Measurements from ENCODE around the gene NBEAL2.
"Not testable (repeated sequence)": the region's sequence is repeated elsewhere in the genome, so short reads cannot be mapped to it uniquely, and the experiment has no call there.

The NBEAL2 gene

GRCh38 chr3:46960835-46961234 is 18.6 kb upstream of the NBEAL2 start:
- Histone ChIP-seq H3K27me3 (replicated peaks; ENCODE audit: control insufficient read depth, insufficient read depth, low read length, poor library complexity, severe bottlenecking) (no peaks in the 10 kb centered on the region), H3K4me3 (ENCODE audit: insufficient read depth, low read depth, low read length, poor library complexity, severe bottlenecking) (no peak overlapping the region), H3K27ac (ENCODE audit: insufficient read depth, low read length, poor library complexity, severe bottlenecking) (no peak overlapping the region), H3K36me3 (ENCODE audit: control insufficient read depth, insufficient read depth, low read length) (peaks cover 6% of the 10 kb centered on the region), H3K9me3 (ENCODE audit: control insufficient read depth, low read length) (no peaks in the 10 kb centered on the region), H3K4me1 (ENCODE audit: control insufficient read depth, insufficient read depth, low read length, poor library complexity, severe bottlenecking) (peaks cover 41% of the 10 kb centered on the region)
- no peak for DNase-seq

GRCh38 chr3:46962427-46962826 is 17.0 kb upstream of the NBEAL2 start:
- no peak for DNase-seq
- Histone ChIP-seq H3K27ac (ENCODE audit: insufficient read depth, low read length, poor library complexity, severe bottlenecking) (no peak overlapping the region), H3K9me3 (ENCODE audit: control insufficient read depth, low read length) (no peaks in the 10 kb centered on the region), H3K4me3 (ENCODE audit: insufficient read depth, low read depth, low read length, poor library complexity, severe bottlenecking) (no peak overlapping the region), H3K27me3 (replicated peaks; ENCODE audit: control insufficient read depth, insufficient read depth, low read length, poor library complexity, severe bottlenecking) (no peaks in the 10 kb centered on the region), H3K36me3 (ENCODE audit: control insufficient read depth, insufficient read depth, low read length) (peaks cover 7% of the 10 kb centered on the region), H3K4me1 (ENCODE audit: control insufficient read depth, insufficient read depth, low read length, poor library complexity, severe bottlenecking) (peaks cover 43% of the 10 kb centered on the region)

- no peaks in the 10 kb centered on the region for H3K27me3 ChIP-seq (replicated peaks; ENCODE audit: control insufficient read depth, insufficient read depth, low read length, poor library complexity, severe bottlenecking)
- peaks cover 8% of the 10 kb centered on the region for H3K36me3 ChIP-seq (ENCODE audit: control insufficient read depth, insufficient read depth, low read length)
- no peak overlapping the region for H3K4me3 ChIP-seq (ENCODE audit: insufficient read depth, low read depth, low read length, poor library complexity, severe bottlenecking)
- no peak for DNase-seq
- no peak overlapping the region for H3K27ac ChIP-seq (ENCODE audit: insufficient read depth, low read length, poor library complexity, severe bottlenecking)
- peaks cover 46% of the 10 kb centered on the region for H3K4me1 ChIP-seq (ENCODE audit: control insufficient read depth, insufficient read depth, low read length, poor library complexity, severe bottlenecking)
- no peaks in the 10 kb centered on the region for H3K9me3 ChIP-seq (ENCODE audit: control insufficient read depth, low read length)
Measured at GRCh38 chr3:46962990-46963389, 16.5 kb upstream of the NBEAL2 start.

GRCh38 chr3:46964038-46964590 is 15.4 kb upstream of the NBEAL2 start:
- not testable (repeated sequence) for H3K9me3 ChIP-seq (ENCODE audit: control insufficient read depth, low read length); H3K27ac ChIP-seq (ENCODE audit: insufficient read depth, low read length, poor library complexity, severe bottlenecking); H3K4me3 ChIP-seq (ENCODE audit: insufficient read depth, low read depth, low read length, poor library complexity, severe bottlenecking); H3K27me3 ChIP-seq (replicated peaks; ENCODE audit: control insufficient read depth, insufficient read depth, low read length, poor library complexity, severe bottlenecking); DNase-seq
- Histone ChIP-seq H3K4me1 (ENCODE audit: control insufficient read depth, insufficient read depth, low read length, poor library complexity, severe bottlenecking) (peaks cover 44% of the 10 kb centered on the region), H3K36me3 (ENCODE audit: control insufficient read depth, insufficient read depth, low read length) (peaks cover 17% of the 10 kb centered on the region)

GRCh38 chr3:46965151-46965550 is 14.3 kb upstream of the NBEAL2 start:
- Histone ChIP-seq H3K4me3 (ENCODE audit: insufficient read depth, low read depth, low read length, poor library complexity, severe bottlenecking) (no peak overlapping the region), H3K9me3 (ENCODE audit: control insufficient read depth, low read length) (no peaks in the 10 kb centered on the region), H3K27ac (ENCODE audit: insufficient read depth, low read length, poor library complexity, severe bottlenecking) (no peak overlapping the region), H3K4me1 (ENCODE audit: control insufficient read depth, insufficient read depth, low read length, poor library complexity, severe bottlenecking) (peaks cover 33% of the 10 kb centered on the region), H3K36me3 (ENCODE audit: control insufficient read depth, insufficient read depth, low read length) (peaks cover 17% of the 10 kb centered on the region), H3K27me3 (replicated peaks; ENCODE audit: control insufficient read depth, insufficient read depth, low read length, poor library complexity, severe bottlenecking) (no peaks in the 10 kb centered on the region)
- no peak for DNase-seq

- Histone ChIP-seq H3K36me3 (ENCODE audit: control insufficient read depth, insufficient read depth, low read length) (peaks cover 17% of the 10 kb centered on the region), H3K4me3 (ENCODE audit: insufficient read depth, low read depth, low read length, poor library complexity, severe bottlenecking) (no peak overlapping the region), H3K27me3 (replicated peaks; ENCODE audit: control insufficient read depth, insufficient read depth, low read length, poor library complexity, severe bottlenecking) (no peaks in the 10 kb centered on the region), H3K4me1 (ENCODE audit: control insufficient read depth, insufficient read depth, low read length, poor library complexity, severe bottlenecking) (peaks cover 40% of the 10 kb centered on the region), H3K27ac (ENCODE audit: insufficient read depth, low read length, poor library complexity, severe bottlenecking) (no peak overlapping the region), H3K9me3 (ENCODE audit: control insufficient read depth, low read length) (no peaks in the 10 kb centered on the region)
- DNase-seq, result no peak
Measured at GRCh38 chr3:46966811-46967210, 12.7 kb upstream of the NBEAL2 start.

GRCh38 chr3:46968783-46969428 is 10.6 kb upstream of the NBEAL2 start:
- Histone ChIP-seq H3K36me3 (ENCODE audit: control insufficient read depth, insufficient read depth, low read length) (peaks cover 17% of the 10 kb centered on the region), H3K4me1 (ENCODE audit: control insufficient read depth, insufficient read depth, low read length, poor library complexity, severe bottlenecking) (peaks cover 46% of the 10 kb centered on the region), H3K9me3 (ENCODE audit: control insufficient read depth, low read length) (no peaks in the 10 kb centered on the region), H3K4me3 (ENCODE audit: insufficient read depth, low read depth, low read length, poor library complexity, severe bottlenecking) (no peak overlapping the region), H3K27me3 (replicated peaks; ENCODE audit: control insufficient read depth, insufficient read depth, low read length, poor library complexity, severe bottlenecking) (no peaks in the 10 kb centered on the region), H3K27ac (ENCODE audit: insufficient read depth, low read length, poor library complexity, severe bottlenecking) (peak overlapping the region; percentile 1)
- DNase-seq, result no peak

GRCh38 chr3:46970391-46971091 is 8.9 kb upstream of the NBEAL2 start:
- Histone ChIP-seq H3K4me1 (ENCODE audit: control insufficient read depth, insufficient read depth, low read length, poor library complexity, severe bottlenecking) (peaks cover 47% of the 10 kb centered on the region), H3K27ac (ENCODE audit: insufficient read depth, low read length, poor library complexity, severe bottlenecking) (no peak overlapping the region), H3K27me3 (replicated peaks; ENCODE audit: control insufficient read depth, insufficient read depth, low read length, poor library complexity, severe bottlenecking) (no peaks in the 10 kb centered on the region), H3K36me3 (ENCODE audit: control insufficient read depth, insufficient read depth, low read length) (peaks cover 14% of the 10 kb centered on the region), H3K4me3 (ENCODE audit: insufficient read depth, low read depth, low read length, poor library complexity, severe bottlenecking) (no peak overlapping the region), H3K9me3 (ENCODE audit: control insufficient read depth, low read length) (no peaks in the 10 kb centered on the region)
- no peak for DNase-seq

GRCh38 chr3:46971151-46971550 is 8.3 kb upstream of the NBEAL2 start:
- Histone ChIP-seq H3K4me3 (ENCODE audit: insufficient read depth, low read depth, low read length, poor library complexity, severe bottlenecking) (no peak overlapping the region), H3K36me3 (ENCODE audit: control insufficient read depth, insufficient read depth, low read length) (peaks cover 10% of the 10 kb centered on the region), H3K4me1 (ENCODE audit: control insufficient read depth, insufficient read depth, low read length, poor library complexity, severe bottlenecking) (peaks cover 52% of the 10 kb centered on the region), H3K27ac (ENCODE audit: insufficient read depth, low read length, poor library complexity, severe bottlenecking) (no peak overlapping the region), H3K9me3 (ENCODE audit: control insufficient read depth, low read length) (no peaks in the 10 kb centered on the region), H3K27me3 (replicated peaks; ENCODE audit: control insufficient read depth, insufficient read depth, low read length, poor library complexity, severe bottlenecking) (no peaks in the 10 kb centered on the region)
- DNase-seq, result no peak

GRCh38 chr3:46971742-46972141 is 7.7 kb upstream of the NBEAL2 start:
- H3K36me3 ChIP-seq (ENCODE audit: control insufficient read depth, insufficient read depth, low read length), result peaks cover 10% of the 10 kb centered on the region
- DNase-seq, result no peak
- no peaks in the 10 kb centered on the region for H3K9me3 ChIP-seq (ENCODE audit: control insufficient read depth, low read length)
- H3K27ac ChIP-seq (ENCODE audit: insufficient read depth, low read length, poor library complexity, severe bottlenecking), result no peak overlapping the region
- no peaks in the 10 kb centered on the region for H3K27me3 ChIP-seq (replicated peaks; ENCODE audit: control insufficient read depth, insufficient read depth, low read length, poor library complexity, severe bottlenecking)
- peaks cover 49% of the 10 kb centered on the region for H3K4me1 ChIP-seq (ENCODE audit: control insufficient read depth, insufficient read depth, low read length, poor library complexity, severe bottlenecking)
- H3K4me3 ChIP-seq (ENCODE audit: insufficient read depth, low read depth, low read length, poor library complexity, severe bottlenecking), result no peak overlapping the region

Data from effector memory CD4-positive, alpha-beta T cell (primary cell).